ENCODE measurements around the gene GPR107.

Gene GPR107

DNA sequence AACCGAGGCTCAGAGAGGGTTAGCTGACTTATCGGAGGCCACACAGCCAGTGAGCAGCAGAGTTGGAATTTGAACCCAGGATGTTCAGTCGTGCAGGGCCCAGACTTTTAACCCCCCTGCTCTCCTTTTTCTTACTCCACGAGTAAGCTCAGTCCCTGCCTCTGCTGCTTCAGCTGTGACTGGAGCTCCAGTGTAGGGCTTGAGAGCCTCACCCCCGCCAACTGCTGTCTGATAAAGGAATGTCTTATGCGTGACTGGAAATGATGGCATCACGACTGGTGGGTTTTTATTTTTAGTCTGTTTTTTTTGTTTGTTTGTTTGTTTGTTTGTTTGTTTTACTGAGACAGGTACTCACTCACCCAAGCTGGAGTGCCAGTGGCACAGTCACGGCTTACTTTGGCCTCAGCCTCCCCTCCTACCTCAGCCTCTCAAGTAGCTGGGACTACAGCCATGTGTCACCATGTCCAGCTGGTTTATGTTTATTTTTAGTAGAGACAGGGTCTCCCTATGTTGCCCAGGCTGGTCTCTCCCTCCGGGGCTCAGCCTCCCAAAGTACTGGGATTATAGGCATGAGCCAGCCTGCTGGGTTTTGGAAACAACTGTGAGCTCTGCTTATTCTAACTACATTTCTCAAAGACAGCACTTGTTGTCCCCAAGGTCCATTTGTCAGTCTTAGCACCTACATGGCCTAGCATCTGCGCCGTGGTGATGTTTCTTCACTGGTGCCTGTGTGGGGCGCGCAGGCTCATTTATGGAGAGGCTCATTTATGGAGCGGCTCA, 66.0 kb downstream of the GPR107 start:
- Histone ChIP-seq H3K27me3 (ENCODE audit: control insufficient read depth, insufficient read depth, low read length, poor library complexity, severe bottlenecking) (no peaks in the 10 kb centered on the region), H3K27ac (ENCODE audit: insufficient read depth, low read depth, low read length, poor library complexity, severe bottlenecking) (peak overlapping the region; percentile 27), H3K4me1 (ENCODE audit: control insufficient read depth, insufficient read depth, low read length) (peaks cover 21% of the 10 kb centered on the region), H3K36me3 (ENCODE audit: control insufficient read depth, insufficient read depth, low read length) (no peaks in the 10 kb centered on the region), H3K4me3 (ENCODE audit: insufficient read depth, low read depth, low read length) (no peak overlapping the region), H3K9me3 (ENCODE audit: control insufficient read depth, low read length) (no peaks in the 10 kb centered on the region)
- 93 to 94% methylated on average over 14 of the region's 14 CpGs for WGBS, 2 experiments

DNA sequence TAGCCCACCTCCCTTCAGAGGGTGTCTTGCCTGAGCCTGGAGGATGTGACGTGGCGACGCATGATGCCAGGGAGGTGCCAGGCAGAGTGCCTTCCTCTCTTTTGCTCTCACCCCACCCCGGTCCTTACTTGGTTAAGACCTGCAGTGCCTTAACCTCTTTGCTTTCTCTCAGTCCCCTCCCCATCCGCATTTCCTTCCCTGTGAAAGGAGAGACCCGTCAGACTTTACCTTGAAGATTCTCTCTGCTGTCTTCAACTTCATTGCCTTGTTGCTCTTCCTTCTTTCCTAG, 66.5 kb downstream of the GPR107 start:
- no peak overlapping the region for H3K4me3 ChIP-seq (ENCODE audit: insufficient read depth, low read depth, low read length)
- H3K4me1 ChIP-seq (ENCODE audit: control insufficient read depth, insufficient read depth, low read length) = peaks cover 21% of the 10 kb centered on the region
- H3K27me3 ChIP-seq (ENCODE audit: control insufficient read depth, insufficient read depth, low read length, poor library complexity, severe bottlenecking) = no peaks in the 10 kb centered on the region
- no peaks in the 10 kb centered on the region for H3K36me3 ChIP-seq (ENCODE audit: control insufficient read depth, insufficient read depth, low read length)
- no peaks in the 10 kb centered on the region for H3K9me3 ChIP-seq (ENCODE audit: control insufficient read depth, low read length)
- H3K27ac ChIP-seq (ENCODE audit: insufficient read depth, low read depth, low read length, poor library complexity, severe bottlenecking) = no peak overlapping the region
- WGBS, 2 experiments = 68 to 75% methylated on average over 6 of the region's 6 CpGs

DNA sequence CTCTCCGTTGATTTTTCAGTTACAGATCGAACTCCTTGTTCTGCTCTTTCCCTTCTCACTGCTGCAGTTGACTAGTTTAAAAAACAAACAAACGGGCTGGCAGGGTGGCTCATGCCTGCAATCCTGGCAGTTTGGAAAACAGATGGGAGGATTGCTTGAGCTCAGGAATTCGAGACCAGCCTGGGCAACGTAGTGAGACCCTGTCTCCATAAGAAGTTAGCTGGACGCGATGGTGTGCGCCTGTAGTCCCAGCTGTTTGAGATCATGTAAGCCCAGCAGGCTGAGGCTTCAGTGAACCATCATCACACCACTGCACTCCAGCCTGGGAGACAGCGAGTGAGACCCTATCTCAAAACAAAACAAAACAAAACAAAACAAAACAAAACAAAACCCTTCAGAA, 67.1 kb downstream of the GPR107 start:
- Histone ChIP-seq H3K27ac (ENCODE audit: insufficient read depth, low read depth, low read length, poor library complexity, severe bottlenecking) (no peak overlapping the region), H3K27me3 (ENCODE audit: control insufficient read depth, insufficient read depth, low read length, poor library complexity, severe bottlenecking) (no peaks in the 10 kb centered on the region), H3K4me3 (ENCODE audit: insufficient read depth, low read depth, low read length) (no peak overlapping the region), H3K9me3 (ENCODE audit: control insufficient read depth, low read length) (no peaks in the 10 kb centered on the region), H3K4me1 (ENCODE audit: control insufficient read depth, insufficient read depth, low read length) (peaks cover 21% of the 10 kb centered on the region), H3K36me3 (ENCODE audit: control insufficient read depth, insufficient read depth, low read length) (no peaks in the 10 kb centered on the region)
- 79 to 83% methylated on average over 9 of the region's 9 CpGs for WGBS, 2 experiments

DNA sequence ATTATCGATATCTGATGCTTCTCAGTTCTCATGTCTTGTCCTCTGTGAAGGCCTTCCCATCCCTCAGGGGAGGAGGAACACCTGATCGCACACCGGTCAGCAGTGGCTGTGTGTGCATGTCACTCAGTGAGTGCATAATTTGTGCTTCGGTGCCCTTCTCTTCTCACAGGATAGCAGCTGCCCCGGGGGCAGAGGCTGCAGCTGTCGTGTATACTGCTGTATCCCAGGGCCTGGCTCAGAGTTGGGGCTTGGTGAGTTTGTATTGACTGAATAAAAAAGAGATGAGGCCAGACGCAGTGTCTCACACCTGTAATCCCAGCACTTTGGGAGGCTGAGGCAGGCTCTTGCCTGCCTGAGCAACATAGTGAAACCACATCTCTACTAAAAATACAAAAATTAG, 68.8 kb downstream of the GPR107 start:
- Histone ChIP-seq H3K4me1 (ENCODE audit: control insufficient read depth, insufficient read depth, low read length) (peaks cover 17% of the 10 kb centered on the region), H3K9me3 (ENCODE audit: control insufficient read depth, low read length) (no peaks in the 10 kb centered on the region), H3K27ac (ENCODE audit: insufficient read depth, low read depth, low read length, poor library complexity, severe bottlenecking) (no peak overlapping the region), H3K36me3 (ENCODE audit: control insufficient read depth, insufficient read depth, low read length) (no peaks in the 10 kb centered on the region), H3K27me3 (ENCODE audit: control insufficient read depth, insufficient read depth, low read length, poor library complexity, severe bottlenecking) (no peaks in the 10 kb centered on the region), H3K4me3 (ENCODE audit: insufficient read depth, low read depth, low read length) (no peak overlapping the region)
- WGBS, 2 experiments = 83 to 88% methylated on average over 7 of the region's 7 CpGs

DNA sequence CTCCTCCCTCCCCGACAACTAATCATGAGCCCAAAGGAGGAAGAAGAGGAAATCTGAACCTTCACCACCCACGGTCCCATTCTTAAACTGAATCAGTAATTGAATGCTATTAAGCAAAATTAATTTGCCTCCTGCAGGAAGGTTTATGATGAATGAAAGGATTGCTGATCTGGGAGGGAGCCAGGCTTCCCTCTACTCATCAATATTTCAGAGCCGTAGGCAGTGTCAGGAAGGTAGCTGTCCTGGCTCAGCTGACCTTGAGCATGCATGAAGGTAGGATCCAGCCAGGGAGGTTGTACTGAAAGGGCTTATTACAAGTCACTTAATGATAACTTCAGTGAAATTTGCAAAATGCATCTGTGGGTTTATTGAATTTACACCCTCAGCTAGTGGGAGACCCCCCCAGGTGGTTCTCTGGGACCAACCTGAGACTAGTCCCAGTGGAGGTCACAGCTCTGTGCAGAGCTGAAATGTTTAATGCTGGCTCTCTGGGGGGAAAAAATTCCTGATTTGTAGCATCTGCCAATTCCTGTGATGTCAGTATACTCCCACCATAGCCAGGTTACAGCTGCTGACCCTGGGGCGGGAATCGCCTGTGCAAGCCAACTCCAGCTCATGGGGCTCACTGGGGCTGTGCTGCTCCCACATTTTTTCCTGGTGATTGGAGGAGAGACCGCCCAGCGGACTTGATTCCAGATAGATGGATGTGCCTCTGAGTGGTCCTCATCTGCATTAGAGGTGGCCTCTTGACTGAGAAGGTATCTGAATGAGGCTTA, 70.6 kb downstream of the GPR107 start:
- Histone ChIP-seq H3K4me3 (ENCODE audit: insufficient read depth, low read depth, low read length) (no peak overlapping the region), H3K27ac (ENCODE audit: insufficient read depth, low read depth, low read length, poor library complexity, severe bottlenecking) (no peak overlapping the region), H3K9me3 (ENCODE audit: control insufficient read depth, low read length) (no peaks in the 10 kb centered on the region), H3K27me3 (ENCODE audit: control insufficient read depth, insufficient read depth, low read length, poor library complexity, severe bottlenecking) (no peaks in the 10 kb centered on the region), H3K36me3 (ENCODE audit: control insufficient read depth, insufficient read depth, low read length) (peaks cover 2% of the 10 kb centered on the region), H3K4me1 (ENCODE audit: control insufficient read depth, insufficient read depth, low read length) (peaks cover under 1% of the 10 kb centered on the region)
- 89 to 97% methylated on average over 6 to 7 of the region's 7 CpGs for WGBS, 2 experiments

DNA sequence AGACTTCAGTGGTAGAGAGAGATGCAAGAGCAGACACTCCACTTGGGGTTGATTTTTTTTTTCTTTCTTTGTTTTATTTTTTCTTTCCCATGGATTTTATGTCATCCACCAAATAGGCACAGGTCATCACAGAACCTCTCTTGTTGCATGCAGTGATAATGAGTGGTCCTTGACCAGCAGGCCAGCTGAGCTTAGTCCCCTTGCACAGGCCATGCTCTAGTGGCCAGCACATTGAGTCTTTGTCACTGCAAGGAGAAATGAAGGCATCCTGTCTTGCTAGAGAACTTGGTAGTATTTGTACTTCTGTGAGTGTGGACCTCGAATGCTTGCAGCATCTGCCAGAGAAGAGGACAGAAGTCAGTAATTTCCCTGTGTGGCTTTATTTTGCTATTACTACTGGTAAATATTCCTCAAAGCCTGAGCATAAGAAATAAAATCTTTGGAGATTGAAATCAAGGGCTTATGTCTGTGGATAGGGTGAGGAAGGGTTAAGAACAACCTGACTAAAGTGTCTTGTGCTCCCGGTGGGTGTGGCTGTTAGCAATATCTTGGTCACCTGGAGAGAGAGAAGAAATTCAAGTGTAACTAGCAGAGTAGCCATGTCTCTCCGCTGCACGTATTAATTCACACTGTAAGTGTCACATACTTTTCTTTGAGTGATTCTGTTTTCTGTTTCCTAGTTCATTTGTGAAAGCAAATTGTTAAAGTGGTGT, 73.2 kb downstream of the GPR107 start:
- H3K36me3 ChIP-seq (ENCODE audit: control insufficient read depth, insufficient read depth, low read length) = peaks cover 13% of the 10 kb centered on the region
- no peaks in the 10 kb centered on the region for H3K27me3 ChIP-seq (ENCODE audit: control insufficient read depth, insufficient read depth, low read length, poor library complexity, severe bottlenecking)
- H3K27ac ChIP-seq (ENCODE audit: insufficient read depth, low read depth, low read length, poor library complexity, severe bottlenecking) = no peak overlapping the region
- WGBS, 2 experiments = 81 to 82% methylated on average over 4 of the region's 4 CpGs
- no peak overlapping the region for H3K4me3 ChIP-seq (ENCODE audit: insufficient read depth, low read depth, low read length)
- H3K4me1 ChIP-seq (ENCODE audit: control insufficient read depth, insufficient read depth, low read length) = no peaks in the 10 kb centered on the region
- no peaks in the 10 kb centered on the region for H3K9me3 ChIP-seq (ENCODE audit: control insufficient read depth, low read length)

DNA sequence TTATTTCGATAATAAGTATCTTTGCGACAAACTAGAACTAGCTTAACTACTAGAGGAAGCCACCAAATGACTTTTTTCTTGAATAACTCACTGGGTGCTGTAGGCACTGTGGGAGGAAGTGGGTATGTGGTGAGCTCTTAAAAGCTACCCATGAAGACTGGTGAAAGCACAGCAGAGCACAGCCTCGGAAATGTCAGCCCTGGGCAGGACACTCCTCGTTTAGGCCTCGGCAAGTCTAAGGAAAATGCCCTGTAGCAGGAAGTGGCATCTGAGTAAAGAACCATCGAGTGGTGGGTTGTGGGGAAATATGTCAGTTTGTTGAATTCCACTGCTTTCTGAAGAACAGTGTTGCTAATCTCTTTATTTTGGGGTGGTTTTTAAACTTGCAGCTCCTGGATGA, 74.5 kb downstream of the GPR107 start:
- Histone ChIP-seq H3K4me3 (ENCODE audit: insufficient read depth, low read depth, low read length) (no peak overlapping the region), H3K4me1 (ENCODE audit: control insufficient read depth, insufficient read depth, low read length) (no peaks in the 10 kb centered on the region), H3K27me3 (ENCODE audit: control insufficient read depth, insufficient read depth, low read length, poor library complexity, severe bottlenecking) (no peaks in the 10 kb centered on the region), H3K27ac (ENCODE audit: insufficient read depth, low read depth, low read length, poor library complexity, severe bottlenecking) (no peak overlapping the region), H3K9me3 (ENCODE audit: control insufficient read depth, low read length) (no peaks in the 10 kb centered on the region), H3K36me3 (ENCODE audit: control insufficient read depth, insufficient read depth, low read length) (peaks cover 13% of the 10 kb centered on the region)
- WGBS, 2 experiments = 96% methylated on average over 6 of the region's 6 CpGs

DNA sequence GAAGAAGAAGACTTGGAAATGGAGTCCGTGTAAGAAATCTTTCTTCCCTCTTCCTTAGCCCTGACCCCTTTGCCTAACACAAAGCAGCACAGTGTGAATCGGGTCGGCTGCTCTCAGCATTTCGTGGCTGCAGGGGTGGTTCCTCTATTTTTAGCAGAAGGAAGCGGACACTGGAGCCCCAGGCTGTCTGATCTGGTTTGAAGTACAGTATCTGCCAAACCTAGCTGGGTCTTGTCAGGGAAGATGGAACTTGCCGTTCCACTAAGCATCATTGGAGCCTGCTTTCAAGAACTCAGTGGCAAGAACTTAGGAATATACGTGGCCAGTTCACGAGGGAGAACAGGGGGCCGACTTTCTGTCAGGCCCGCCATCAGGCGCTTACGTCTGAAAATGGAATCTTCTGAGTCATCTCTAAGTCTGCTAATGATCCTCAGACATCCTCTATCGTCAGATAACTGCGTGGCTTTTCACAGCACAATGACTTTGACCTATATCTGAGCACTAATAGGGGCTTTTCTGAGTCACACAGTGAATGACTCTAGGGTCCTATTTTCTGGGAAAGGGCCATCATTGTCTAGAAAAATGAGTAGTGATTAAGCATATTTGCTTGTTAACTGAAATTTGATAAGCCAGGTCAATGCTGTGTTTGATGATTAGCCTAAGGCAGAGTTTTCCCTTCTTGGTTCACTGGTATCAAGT, 75.2 kb downstream of the GPR107 start:
- Histone ChIP-seq H3K27me3 (ENCODE audit: control insufficient read depth, insufficient read depth, low read length, poor library complexity, severe bottlenecking) (no peaks in the 10 kb centered on the region), H3K4me3 (ENCODE audit: insufficient read depth, low read depth, low read length) (no peak overlapping the region), H3K27ac (ENCODE audit: insufficient read depth, low read depth, low read length, poor library complexity, severe bottlenecking) (no peak overlapping the region), H3K4me1 (ENCODE audit: control insufficient read depth, insufficient read depth, low read length) (no peaks in the 10 kb centered on the region), H3K9me3 (ENCODE audit: control insufficient read depth, low read length) (no peaks in the 10 kb centered on the region), H3K36me3 (ENCODE audit: control insufficient read depth, insufficient read depth, low read length) (peaks cover 13% of the 10 kb centered on the region)
- WGBS, 2 experiments = 94% methylated on average over 14 of the region's 14 CpGs

DNA sequence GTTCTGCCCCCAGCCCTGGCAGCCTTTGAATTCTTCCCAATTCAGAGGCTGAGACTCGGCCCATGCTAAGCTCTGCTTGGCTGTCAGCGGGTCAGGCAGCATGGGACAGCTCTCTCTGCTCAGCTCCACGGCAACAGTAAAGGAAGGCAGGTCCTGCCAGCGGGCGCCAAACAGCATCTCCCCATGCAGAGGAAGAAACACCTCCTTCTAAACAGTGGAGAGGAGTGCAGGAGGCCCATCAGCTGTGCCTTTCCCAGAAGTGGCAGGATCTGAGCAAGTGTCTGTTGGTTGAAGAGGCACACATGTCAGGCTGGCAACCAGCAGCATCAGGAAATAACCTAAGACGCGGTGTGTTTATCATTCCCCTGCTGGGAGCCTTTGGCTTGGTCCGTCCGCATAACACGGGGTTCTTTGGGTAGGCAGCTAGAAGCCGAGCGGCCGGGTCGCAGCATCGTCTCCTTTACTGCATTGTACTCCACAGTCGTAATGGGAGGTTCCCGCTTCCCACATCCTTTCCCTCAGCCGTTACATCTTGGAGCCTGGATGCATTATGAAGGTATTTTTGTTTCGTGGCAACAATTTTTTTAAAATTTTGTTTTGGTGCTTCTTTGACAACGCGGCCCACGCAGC, 75.8 kb downstream of the GPR107 start:
- no peak overlapping the region for H3K27ac ChIP-seq (ENCODE audit: insufficient read depth, low read depth, low read length, poor library complexity, severe bottlenecking)
- peaks cover 13% of the 10 kb centered on the region for H3K36me3 ChIP-seq (ENCODE audit: control insufficient read depth, insufficient read depth, low read length)
- H3K4me1 ChIP-seq (ENCODE audit: control insufficient read depth, insufficient read depth, low read length) = no peaks in the 10 kb centered on the region
- H3K9me3 ChIP-seq (ENCODE audit: control insufficient read depth, low read length) = no peaks in the 10 kb centered on the region
- H3K4me3 ChIP-seq (ENCODE audit: insufficient read depth, low read depth, low read length) = no peak overlapping the region
- H3K27me3 ChIP-seq (ENCODE audit: control insufficient read depth, insufficient read depth, low read length, poor library complexity, severe bottlenecking) = no peaks in the 10 kb centered on the region
- WGBS, 2 experiments = 92 to 94% methylated on average over 22 of the region's 22 CpGs

Data from ectodermal cell (in vitro differentiated cells).